Stimulated activated CD4-positive, alpha-beta T cell treated with anti-CD3 and anti-CD28 coated beads, Interleukin-2, amount 100 ng/mL, for 4 hours (primary cell): Measurements from ENCODE around the gene ZNF789.

Experiments used
- DNase-seq: peaks from one replicate; pipeline ENCODE4 v3.0.0-alpha.2; 2020; ENCODE audit warnings: low read depth

ZNF789 gene

GRCh38 chr7:99504603-99505323 lies 32.1 kb downstream of the ZNF789 start, which contains the start of gene ZKSCAN5:
Gene ZKSCAN5, plus strand, starts transcription at chr7:99504662. Its CDS starts 1,383 bp downstream, at chr7:99506045.
- DNase-seq = peak; percentile 95

- DNase-seq = no peak
These were observed 32.6 kb downstream of the ZNF789 start for GRCh38 chr7:99505324-99505662.

- DNase-seq = no peak
These were observed 41.4 kb downstream of the ZNF789 start for GRCh38 chr7:99514050-99514449.

GRCh38 chr7:99521399-99521798 lies 48.7 kb downstream of the ZNF789 start:
- no peak for DNase-seq

GRCh38 chr7:99525713-99526440 lies 53.2 kb downstream of the ZNF789 start:
- peak; percentile 10 for DNase-seq

GRCh38 chr7:99531354-99531765 lies 58.7 kb downstream of the ZNF789 start:
- no peak for DNase-seq

- no peak for DNase-seq
These were observed 63.0 kb downstream of the ZNF789 start for GRCh38 chr7:99535667-99536066.
